Lower leg skin (tissue), 3 donors: ENCODE results near the gene CPXM1.

Experiments used
- CTCF ChIP-seq, 3 donors: fragments of 450-650 bp; IDR thresholded peaks; one replicate each; pipeline ENCODE4 v1.5.1; 2016; ENCODE audit warnings: antibody characterized with exemption in 3 of 3, mild to moderate bottlenecking in 3 of 3, moderate library complexity in 2 of 3
- POLR2A ChIP-seq, 2 donors: fragments of 450-650 bp; IDR thresholded peaks; one replicate each; pipeline ENCODE4 v1.6.1; 2016 to 2017; ENCODE audit warnings: antibody characterized with exemption in 2 of 2, mild to moderate bottlenecking in 1 of 2, moderate library complexity in 1 of 2

- TF ChIP-seq CTCF (IDR thresholded peaks at IDR 0.05): no peak
- TF ChIP-seq POLR2A (IDR thresholded peaks at IDR 0.05): no peak
Observed at GRCh38 chr20:2775139-2775538, 25.3 kb downstream of the CPXM1 start.
